ENCODE results near the gene SIKE1. TPM values are rescaled to one million over a fixed set of nuclear protein-coding genes. Genes with fewer than 3 reads are reported as not detected.

SIKE1 gene
- total RNA-seq, 1 experiment from 2014 or later = 41.9 TPM

- intact Hi-C loops (cut with micrococcal nuclease; ENCODE audit: unreplicated experiment) = no loop called here
- peaks cover 9% of the 10 kb centered on the region for H3K36me3 Mint-ChIP-seq (ENCODE audit: insufficient read depth, unreplicated experiment)
- CTCF ChIA-PET = no interaction called here
- no peak for TF ChIP-seq CTCF (IDR thresholded peaks at IDR 0.05; ENCODE audit: insufficient read depth in 1 of 2, low read depth in 1 of 2, low read length in 1 of 2, severe bottlenecking in 1 of 2, unreplicated experiment in 1 of 2)
- POLR2A ChIA-PET = no interaction called here
- H3K27me3 Mint-ChIP-seq (ENCODE audit: insufficient read depth, unreplicated experiment) = no peaks in the 10 kb centered on the region
- no peak for DNase-seq
- H3K9me3 Mint-ChIP-seq (ENCODE audit: unreplicated experiment) = no peaks in the 10 kb centered on the region
- no peaks in the 10 kb centered on the region for H3K27me3 ChIP-seq (replicated peaks; ENCODE audit: control insufficient read depth, insufficient read depth, low read length)
- no peak overlapping the region for H3K4me3 ChIP-seq (ENCODE audit: low read depth, low read length)
- H3K4me1 ChIP-seq = no peaks in the 10 kb centered on the region
- no TSS peak for BruUV-seq (replicated peaks)
- H3K36me3 ChIP-seq (ENCODE audit: control insufficient read depth, insufficient read depth, low read length) = no peaks in the 10 kb centered on the region
- no peak overlapping the region for H3K27ac Mint-ChIP-seq (ENCODE audit: unreplicated experiment)
- no peaks in the 10 kb centered on the region for H3K9me3 ChIP-seq
- H3K4me3 Mint-ChIP-seq (ENCODE audit: unreplicated experiment) = no peak overlapping the region
- H3K4me1 Mint-ChIP-seq (ENCODE audit: low read depth, unreplicated experiment) = no peaks in the 10 kb centered on the region
Observed at GRCh38 chr1:114770989-114771388, 9.5 kb downstream of the SIKE1 start.

DNA sequence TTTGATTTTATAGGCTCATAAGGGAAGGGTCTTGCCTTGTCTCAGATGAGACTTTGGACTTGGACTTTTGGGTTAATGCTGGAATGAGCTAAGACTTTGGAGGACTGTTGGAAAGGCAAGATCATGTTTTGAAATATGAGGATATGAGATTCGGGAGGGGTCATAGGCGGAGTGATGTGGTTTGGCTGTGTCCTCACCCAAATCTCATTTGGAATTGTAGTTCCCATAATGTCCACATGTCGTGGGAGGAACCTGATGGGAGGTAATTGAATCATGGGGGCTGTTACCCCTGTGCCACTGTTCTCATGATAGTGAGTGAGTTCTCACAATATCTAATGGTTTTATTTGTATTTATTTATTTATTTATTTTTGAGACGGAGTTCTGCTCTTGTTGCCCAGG lies 15.8 kb downstream of the SIKE1 start:
- H3K27me3 Mint-ChIP-seq (ENCODE audit: insufficient read depth, unreplicated experiment) = no peaks in the 10 kb centered on the region
- TF ChIP-seq CTCF (IDR thresholded peaks at IDR 0.05; ENCODE audit: insufficient read depth in 1 of 2, low read depth in 1 of 2, low read length in 1 of 2, severe bottlenecking in 1 of 2, unreplicated experiment in 1 of 2) = no peak
- CTCF ChIA-PET = no interaction called here
- H3K9me3 ChIP-seq = no peaks in the 10 kb centered on the region
- no peaks in the 10 kb centered on the region for H3K36me3 ChIP-seq (ENCODE audit: control insufficient read depth, insufficient read depth, low read length)
- no peak overlapping the region for H3K4me3 Mint-ChIP-seq (ENCODE audit: unreplicated experiment)
- POLR2A ChIA-PET = no interaction called here
- BruUV-seq (replicated peaks) = no TSS peak
- H3K36me3 Mint-ChIP-seq (ENCODE audit: insufficient read depth, unreplicated experiment) = no peaks in the 10 kb centered on the region
- H3K4me1 Mint-ChIP-seq (ENCODE audit: low read depth, unreplicated experiment) = no peaks in the 10 kb centered on the region
- no peak overlapping the region for H3K27ac Mint-ChIP-seq (ENCODE audit: unreplicated experiment)
- no peak for DNase-seq
- H3K27me3 ChIP-seq (replicated peaks; ENCODE audit: control insufficient read depth, insufficient read depth, low read length) = no peaks in the 10 kb centered on the region
- H3K4me1 ChIP-seq = no peaks in the 10 kb centered on the region
- no peak overlapping the region for H3K4me3 ChIP-seq (ENCODE audit: low read depth, low read length)
- H3K9me3 Mint-ChIP-seq (ENCODE audit: unreplicated experiment) = no peaks in the 10 kb centered on the region
- intact Hi-C loops (cut with micrococcal nuclease; ENCODE audit: unreplicated experiment) = no loop called here

DNA sequence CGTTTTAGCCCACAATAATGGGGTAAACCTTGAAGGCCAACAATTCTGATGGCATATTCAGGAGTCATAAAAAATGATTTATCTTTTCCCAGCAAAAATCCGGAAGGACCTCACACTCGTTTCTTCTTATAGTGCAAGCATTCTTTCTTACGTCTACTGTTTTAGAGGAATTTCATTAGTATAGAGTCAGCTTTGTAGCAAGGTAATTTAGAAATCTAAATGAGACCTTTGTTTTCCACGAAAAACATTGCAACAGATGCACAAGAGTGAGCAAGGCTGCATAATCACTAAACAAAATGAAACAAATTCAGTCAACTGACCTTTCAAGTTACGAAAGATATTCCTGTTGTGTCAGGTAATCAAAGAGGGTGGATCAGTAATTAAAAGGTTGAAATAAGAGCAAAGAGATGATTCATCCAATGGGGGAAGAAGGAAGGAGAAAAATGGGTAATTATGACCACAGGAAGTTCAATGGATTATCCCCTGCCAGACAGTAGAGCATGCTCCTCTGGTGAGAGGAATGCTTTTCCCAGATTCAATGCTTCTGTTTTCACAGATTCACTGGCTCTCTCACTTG lies 22.1 kb downstream of the SIKE1 start:
- peaks cover 30% of the 10 kb centered on the region for H3K36me3 Mint-ChIP-seq (ENCODE audit: insufficient read depth, unreplicated experiment)
- H3K27ac Mint-ChIP-seq (ENCODE audit: unreplicated experiment) = peak overlapping the region; percentile 100
- no peaks in the 10 kb centered on the region for H3K9me3 Mint-ChIP-seq (ENCODE audit: unreplicated experiment)
- H3K27me3 ChIP-seq (replicated peaks; ENCODE audit: control insufficient read depth, insufficient read depth, low read length) = no peaks in the 10 kb centered on the region
- ChIA-PET POLR2A (interaction anchor here (0.5 to 1.0 kb wide), 2 partner anchors 22 to 110 kb away, joined by 3 to 4 read pairs; partner anchors contain the start of gene SIKE1), CTCF (no interaction called here)
- intact Hi-C loops (cut with micrococcal nuclease; ENCODE audit: unreplicated experiment) = no loop called here
- no peaks in the 10 kb centered on the region for H3K9me3 ChIP-seq
- H3K36me3 ChIP-seq (ENCODE audit: control insufficient read depth, insufficient read depth, low read length) = no peaks in the 10 kb centered on the region; the same call in 1 of the 2 replicates
- H3K4me1 ChIP-seq = peaks cover 19% of the 10 kb centered on the region
- DNase-seq = no peak
- peak overlapping the region; percentile 15 for H3K4me3 ChIP-seq (ENCODE audit: low read depth, low read length)
- BruUV-seq (replicated peaks) = TSS peak; percentile 41
- no peak for TF ChIP-seq CTCF (IDR thresholded peaks at IDR 0.05; ENCODE audit: insufficient read depth in 1 of 2, low read depth in 1 of 2, low read length in 1 of 2, severe bottlenecking in 1 of 2, unreplicated experiment in 1 of 2)
- peak overlapping the region; percentile 94 for H3K4me3 Mint-ChIP-seq (ENCODE audit: unreplicated experiment)
- no peaks in the 10 kb centered on the region for H3K27me3 Mint-ChIP-seq (ENCODE audit: insufficient read depth, unreplicated experiment)
- no peaks in the 10 kb centered on the region for H3K4me1 Mint-ChIP-seq (ENCODE audit: low read depth, unreplicated experiment)

Measured in Caco-2 (cell line).